Kidney (tissue), 14 donors: ENCODE data around the gene TPRN. TPM values are rescaled to one million over a fixed set of nuclear protein-coding genes. Genes with fewer than 3 reads are reported as not detected.

Experiments used
- DNase-seq, 5 donors: peaks; one replicate each; pipeline ENCODE4 v3.0.0-alpha.2; 2013 to 2020
- FAIRE-seq: peaks from 2 replicates; lab custom pipeline; 2012; peaks lifted over from hg19 to GRCh38; lab: Jason Lieb, UNC
- H3K27ac ChIP-seq, 2 donors: one replicate each; pipeline ENCODE4 v1.7.0; 2013; ENCODE audit warnings: low read depth in 2 of 2, low read length in 2 of 2, inconsistent platforms in 1 of 2
- H3K27me3 ChIP-seq: one replicate; pipeline ENCODE4 v1.7.1; 2013; ENCODE audit warnings: low read length, inconsistent platforms; ENCODE audit not compliant: control insufficient read depth, insufficient read depth
- H3K36me3 ChIP-seq, 3 donors: one replicate each; pipeline versions ENCODE4 v1.7.0 to v1.7.1; 2013; ENCODE audit warnings: low read length in 3 of 3, control low read depth in 1 of 3, inconsistent platforms in 1 of 3; ENCODE audit not compliant: insufficient read depth in 3 of 3, control insufficient read depth in 2 of 3
- H3K4me1 ChIP-seq, 3 donors: one replicate each; pipeline versions ENCODE4 v1.7.0 to v1.7.1; 2013; ENCODE audit warnings: low read length in 3 of 3, inconsistent platforms in 1 of 3, low read depth in 1 of 3; ENCODE audit not compliant: control insufficient read depth in 2 of 3, insufficient read depth in 2 of 3
- H3K4me3 ChIP-seq, 3 donors: one replicate each; pipeline versions ENCODE4 v1.7.0 to v1.8.1; 2013; ENCODE audit warnings: low read length in 3 of 3, control low read depth in 1 of 3, inconsistent platforms in 1 of 3
- H3K9ac ChIP-seq, 3 donors: one replicate each; pipeline versions ENCODE4 v1.7.0 to v1.7.1; 2013; ENCODE audit warnings: low read length in 3 of 3, control low read depth in 1 of 3, inconsistent platforms in 1 of 3
- H3K9me3 ChIP-seq, 3 donors: one replicate each; pipeline versions ENCODE4 v1.7.0 to v1.7.1; 2013; ENCODE audit warnings: low read length in 3 of 3, control low read depth in 1 of 3, inconsistent platforms in 1 of 3; ENCODE audit not compliant: control insufficient read depth in 2 of 3, insufficient read depth in 1 of 3
- CTCF ChIP-seq: IDR thresholded peaks from 3 replicates; pipeline ENCODE4 v1.5.1; 2012; ENCODE audit warnings: mild to moderate bottlenecking, moderate library complexity, borderline replicate concordance; ENCODE audit not compliant: insufficient read depth; ENCODE audit errors: extremely low read depth
- intact Hi-C: fragments of 100-400 bp; cut with DNase I; formaldehyde crosslinking; loops from one replicate; pipeline ENCODE4 v1.11.1; 2022
- polyA plus RNA-seq: library from polyadenylated mRNA; stranded (reverse); fragments of 350-450 nt; fragmentation: Illumina TruSeq; extraction: RNeasy Lipid Tissue Mini Kit (QIAGEN cat#74804); gene quantifications from one replicate; pipeline ENCODE4 v1.2.3, GENCODE V29; 2014; ENCODE audit warnings: low read depth, low replicate concordance; ENCODE audit not compliant: insufficient read depth
- total RNA-seq: library from RNA; stranded (reverse); fragmentation: NEBNext Ultra II Directional; extraction: Animal tissue kit (Norgen Biotek cat#: 25700); gene quantifications from one replicate; pipeline ENCODE4 v1.2.1, GENCODE V29; 2021
- donor health status: control.
- donor health status: control.
- donor health status: control.
- donor health status: control.
- donor health status: control.
- donor health status: DM: yes; HTN: yes; CAD: no.
- donor health status: Normal renal cell carcinoma (clear cell type).

Gene TPRN
- total and polyA plus RNA-seq, 2 donors from 2014 or later: 47.2 to 49.5 TPM

GRCh38 chr9:137224830-137225694 lies 24.5 kb upstream of the TPRN start, which contains the start of gene CYSRT1:
CYSRT1 (plus strand) TSS chr9:137225174; CDS start chr9:137225622, 448 bp downstream.
- H3K27ac ChIP-seq: no peak within 1 kb of the TSS
- H3K9me3 ChIP-seq: no peaks in the 10 kb centered on the region
- peak within 1 kb of the TSS in 1 of 3 donors; percentile 98 for H3K9ac ChIP-seq
- intact Hi-C loops: no loop called here
- no peaks in the 10 kb centered on the region for H3K36me3 ChIP-seq
- H3K27me3 ChIP-seq: no peaks in the 10 kb centered on the region
- no peak for FAIRE-seq
- H3K4me3 ChIP-seq: peak within 1 kb of the TSS in 2 of 3 donors; percentile 67 to 81
- no peak for TF ChIP-seq CTCF
- peaks cover 0 to 35% (median 18%) of the 10 kb centered on the region in 3 donors for H3K4me1 ChIP-seq
- DNase-seq: peak in 1 of 5 donors; percentile 65

- intact Hi-C loops: no loop called here
- Histone ChIP-seq H3K9me3 (no peaks in the 10 kb centered on the region), H3K36me3 (no peaks in the 10 kb centered on the region), H3K4me3 (peak overlapping the region; percentile 67 to 81 (median 67)), H3K4me1 (peaks cover 0 to 33% (median 8%) of the 10 kb centered on the region in 3 donors), H3K9ac (peak overlapping the region in 2 of 3 donors; percentile 76 to 98), H3K27me3 (no peaks in the 10 kb centered on the region), H3K27ac (peak overlapping the region; percentile 85)
- DNase-seq: peak; percentile 98 to 99 (median 99)
- TF ChIP-seq CTCF: no peak
- FAIRE-seq: peak; percentile 56
These were observed 22.8 kb upstream of the TPRN start for GRCh38 chr9:137223078-137223970.

GRCh38 chr9:137222190-137223077 lies 21.9 kb upstream of the TPRN start, which contains the start of gene RNF208:
RNF208 (minus strand) TSS chr9:137222240; CDS start chr9:137221212, 1,028 bp downstream.
- Histone ChIP-seq H3K9me3 (no peaks in the 10 kb centered on the region), H3K4me1 (peaks cover 0 to 35% (median 8%) of the 10 kb centered on the region in 3 donors), H3K9ac (peak within 1 kb of the TSS in 2 of 3 donors; percentile 52 to 71), H3K27ac (peak within 1 kb of the TSS; percentile 9 to 85), H3K27me3 (no peaks in the 10 kb centered on the region), H3K4me3 (peak within 1 kb of the TSS in 2 of 3 donors; percentile 34 to 81), H3K36me3 (no peaks in the 10 kb centered on the region)
- TF ChIP-seq CTCF: no peak
- FAIRE-seq: no peak
- peak in 2 of 5 donors; percentile 43 to 84 for DNase-seq
- intact Hi-C loops: no loop called here
